ENCODE results near the gene DLG5.

DLG5 gene

GRCh38 chr10:77910524-77911145, 15.9 kb downstream of the DLG5 start:
- DNase-seq: no peak

- DNase-seq: no peak
Measured at GRCh38 chr10:77909749-77910375, 16.7 kb downstream of the DLG5 start.

- DNase-seq: no peak
Measured at GRCh38 chr10:77909021-77909748, 17.4 kb downstream of the DLG5 start.

- DNase-seq: no peak
Measured at GRCh38 chr10:77907900-77908717, 18.4 kb downstream of the DLG5 start.

- no peak for DNase-seq
Measured at GRCh38 chr10:77907462-77907861, 19.1 kb downstream of the DLG5 start.

- no peak for DNase-seq
Measured at GRCh38 chr10:77906951-77907421, 19.6 kb downstream of the DLG5 start.

DNA sequence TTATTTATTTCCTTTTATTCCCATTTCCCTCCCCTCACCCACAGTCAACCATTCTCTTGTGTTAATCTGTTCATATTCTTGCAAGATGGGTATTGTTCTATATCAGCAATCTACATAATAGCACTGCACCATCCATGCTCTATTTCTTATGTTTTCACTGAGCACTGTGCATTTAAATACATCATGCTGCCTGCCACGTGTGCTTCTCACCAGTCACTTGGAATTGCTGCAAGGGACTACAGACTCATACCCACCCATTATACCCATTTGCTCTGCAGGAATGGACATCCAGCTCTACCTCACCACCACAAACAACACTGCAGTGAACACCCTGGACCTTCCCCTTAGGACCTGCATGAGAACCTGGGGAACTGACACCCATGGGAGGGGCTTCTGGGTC, 20.8 kb downstream of the DLG5 start:
- DNase-seq: no peak

GRCh38 chr10:77905086-77905748, 21.3 kb downstream of the DLG5 start:
- no peak for DNase-seq

DNA sequence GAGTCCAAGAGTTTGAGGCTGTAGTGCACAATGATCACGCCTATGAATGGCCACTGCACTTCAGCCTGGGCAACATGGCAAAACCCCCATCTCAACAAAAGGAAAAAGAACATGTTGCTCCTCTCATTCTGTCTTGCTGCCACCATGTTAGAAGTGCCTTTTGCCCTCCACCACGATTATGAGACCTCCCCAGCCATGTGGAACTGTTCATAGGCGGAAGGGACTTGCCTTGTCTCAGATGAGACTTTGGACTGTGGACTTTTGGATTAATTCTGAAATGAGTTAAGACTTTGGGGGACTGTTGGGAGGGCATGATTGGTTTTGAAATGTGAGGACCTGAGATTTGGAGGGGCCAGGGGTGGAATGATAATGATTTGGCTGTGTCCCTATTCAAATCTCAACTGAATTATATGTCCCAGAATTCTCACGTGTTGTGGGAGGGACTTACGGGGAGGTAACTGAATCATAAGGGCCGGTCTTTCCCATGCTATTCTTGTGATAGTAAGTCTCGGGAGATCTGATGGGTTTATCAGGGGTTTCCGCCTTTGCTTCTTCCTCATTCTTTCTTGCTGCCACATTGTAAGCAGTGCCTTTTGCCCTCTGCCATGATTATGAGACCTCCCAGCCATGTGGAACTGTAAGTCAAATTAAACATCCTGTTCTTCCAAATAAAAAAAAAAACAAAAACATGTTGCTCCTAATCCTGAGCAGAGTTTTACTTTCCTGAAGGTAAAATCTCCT, 22.3 kb downstream of the DLG5 start:
- no peak for DNase-seq

- no peak for DNase-seq
Measured at GRCh38 chr10:77902159-77902558, 24.4 kb downstream of the DLG5 start.

- no peak for DNase-seq
Measured at GRCh38 chr10:77901743-77902142, 24.8 kb downstream of the DLG5 start.

GRCh38 chr10:77899690-77900089, 26.9 kb downstream of the DLG5 start:
- DNase-seq: no peak

DNA sequence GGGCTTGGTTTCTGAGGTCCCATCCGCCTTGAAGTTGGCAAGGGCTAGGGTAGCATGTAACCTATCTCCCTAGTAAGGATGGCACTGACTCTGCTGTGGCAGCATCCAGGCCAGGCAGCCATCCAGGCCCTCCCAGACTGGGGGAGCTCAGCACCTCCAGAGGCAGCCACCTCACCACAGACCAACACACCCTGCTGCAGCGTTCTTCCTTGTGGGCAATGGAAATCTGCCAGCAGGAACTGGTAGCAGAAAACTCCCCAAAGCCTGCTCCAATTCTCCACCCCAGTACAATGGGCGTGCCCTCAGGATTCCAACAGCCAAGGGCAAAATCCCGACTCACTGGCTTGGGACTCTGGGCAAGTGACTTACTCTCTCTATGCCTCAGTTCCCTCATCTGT, 27.5 kb downstream of the DLG5 start:
- no peak for DNase-seq

GRCh38 chr10:77898323-77899079, 28.1 kb downstream of the DLG5 start:
- DNase-seq: no peak

DNA sequence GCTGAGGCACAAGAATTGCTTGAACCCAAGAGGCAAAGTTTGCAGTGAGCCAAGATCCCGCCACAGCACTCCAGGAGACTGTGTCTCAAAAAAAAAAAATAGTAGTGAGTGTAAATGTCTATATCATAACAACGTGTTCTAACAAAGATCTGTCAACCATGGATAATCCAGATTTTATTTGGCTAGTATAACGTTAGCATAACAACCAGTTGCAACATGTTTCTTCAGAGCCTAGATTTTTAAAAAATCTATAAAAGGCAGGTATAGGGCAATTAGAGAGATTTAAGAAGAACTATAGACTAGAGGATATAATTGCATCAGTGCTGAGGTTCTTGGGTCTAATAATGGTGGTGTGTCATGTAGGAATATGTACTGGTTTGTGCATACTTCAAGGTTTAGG, 30.5 kb downstream of the DLG5 start:
- no peak for DNase-seq

DNA sequence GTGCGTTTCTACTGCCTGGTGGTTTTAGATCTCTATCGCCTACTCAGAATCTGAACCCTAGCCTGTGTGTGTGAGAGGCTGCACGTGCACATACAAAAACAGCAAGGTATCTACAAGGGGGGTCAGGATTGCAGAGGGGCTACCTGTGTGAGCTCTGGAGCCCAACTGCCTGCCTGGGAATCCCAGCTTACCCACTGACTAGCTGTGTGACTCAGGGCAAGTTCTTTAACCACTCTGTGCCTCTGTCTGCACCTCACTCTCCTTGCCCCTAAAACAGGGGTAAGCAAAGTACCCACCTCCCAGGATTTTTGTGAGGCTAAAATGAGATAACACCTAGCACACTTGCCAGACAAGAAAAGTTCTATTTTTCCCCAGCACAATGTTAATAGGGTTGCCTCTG, 32.5 kb downstream of the DLG5 start:
- no peak for DNase-seq

- DNase-seq: no peak
Measured at GRCh38 chr10:77893386-77893785, 33.2 kb downstream of the DLG5 start.

DNA sequence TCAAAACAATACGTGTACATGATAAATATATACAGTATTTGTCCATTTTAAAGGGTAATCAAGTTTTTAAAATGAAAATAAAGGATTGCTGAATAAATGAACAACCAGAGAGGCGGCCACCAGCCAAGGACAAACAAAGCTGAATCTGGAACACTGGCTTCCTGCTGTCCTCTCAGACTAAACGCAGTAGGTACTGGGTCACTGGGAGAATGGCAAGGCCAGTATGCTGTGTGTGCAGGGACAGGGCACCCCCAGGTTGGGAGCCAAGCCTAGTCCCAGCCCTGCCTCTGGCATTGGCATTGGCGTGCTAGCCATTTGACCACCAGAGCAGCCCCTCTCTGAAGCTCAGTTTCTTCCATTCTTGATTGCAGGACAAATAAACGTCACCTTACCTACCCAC, 33.8 kb downstream of the DLG5 start:
- no peak for DNase-seq

- no peak for DNase-seq
Measured at GRCh38 chr10:77892021-77892739, 34.4 kb downstream of the DLG5 start.

DNA sequence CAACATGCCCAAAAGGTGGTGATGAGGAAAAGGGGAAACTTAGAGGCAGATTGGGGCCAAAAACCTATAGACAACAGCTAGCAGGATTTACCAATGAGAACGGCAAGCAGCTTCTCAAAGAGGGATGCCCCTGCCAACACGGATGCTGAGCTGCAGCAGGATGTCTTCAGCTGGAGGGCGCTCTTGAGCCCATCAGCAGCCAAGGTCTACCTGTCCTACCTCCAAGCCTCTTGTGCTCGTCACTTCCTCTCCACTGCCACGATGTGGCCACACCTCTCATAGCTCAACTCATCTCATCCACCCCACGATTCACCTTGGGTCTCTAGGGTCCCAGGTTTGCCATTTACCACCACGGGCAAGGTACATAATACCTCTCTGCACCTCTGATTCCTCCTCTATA, 36.5 kb downstream of the DLG5 start:
- no peak for DNase-seq
